Right lobe of liver (tissue), 6 donors: ENCODE results near the gene CST8. TPM values are rescaled to one million over a fixed set of nuclear protein-coding genes. Genes with fewer than 3 reads are reported as not detected.

Experiments used
- ATAC-seq, 4 donors: fragments of 200-7000 bp; cut with Tn5 transposase; one replicate each; pipeline ENCODE4 v1.9.1; 2020; ENCODE audit warnings: mild to moderate bottlenecking in 4 of 4, moderate library complexity in 4 of 4
- DNase-seq, 3 donors: peaks; one replicate each; pipeline ENCODE4 v3.0.0-alpha.2; 2020
- H3K27ac ChIP-seq, 3 donors: fragments of 200-600 bp; one replicate each; pipeline ENCODE4 v1.8.0; 2022
- H3K27me3 ChIP-seq, 2 donors: fragments of 200-600 bp; one replicate each; pipeline ENCODE4 v1.8.0; 2022
- H3K36me3 ChIP-seq, 4 donors: fragments of 200-600 bp; sonication (generic) in 1 of 4; one replicate each; pipeline versions ENCODE4 v1.5.1 to v1.8.0; 2017 to 2022; ENCODE audit warnings: control low read depth in 1 of 4
- H3K4me1 ChIP-seq, 4 donors: fragments of 200-600 bp; sonication (generic) in 1 of 4; one replicate each; pipeline versions ENCODE4 v1.5.1 to v1.8.0; 2017 to 2022; ENCODE audit warnings: control low read depth in 1 of 4
- H3K4me3 ChIP-seq, 3 donors: fragments of 200-600 bp; one replicate each; pipeline ENCODE4 v1.8.0; 2022
- H3K9me3 ChIP-seq, 4 donors: fragments of 200-600 bp; sonication (generic) in 1 of 4; one replicate each; pipeline versions ENCODE4 v1.5.1 to v1.8.0; 2017 to 2022; ENCODE audit warnings: control low read depth in 1 of 4
- POLR2A ChIP-seq: fragments of 450-650 bp; IDR thresholded peaks from one replicate; pipeline ENCODE4 v1.6.1; 2017; ENCODE audit warnings: antibody characterized with exemption, mild to moderate bottlenecking
- WGBS: methylation state at CpG from one replicate; pipeline ENCODE4 v1.1.6; 2018; ENCODE audit warnings: low coverage, low lambda C conversion rate; ENCODE audit not compliant: insufficient coverage; ENCODE audit errors: missing lambda C conversion rate; 5-methylcytosine and 5-hydroxymethylcytosine counted together
- intact Hi-C, 2 donors: fragments of 100-400 bp; cut with DNase I; formaldehyde crosslinking; loops; one replicate each; pipeline versions ENCODE4 v1.11.2 to v1.14.1; 2022
- total RNA-seq, 6 experiments: library from RNA; depleted of rRNA in 2 of 6; stranded (reverse); fragments of >200 nt in 2 of 6; fragmentation: NEBNext Ultra II Directional in 3 of 6; extraction: Animal tissue kit (Norgen Biotek cat#: 25700) in 3 of 6; gene quantifications; one replicate each; pipeline versions ENCODE4 v1.1.0 to v1.2.4, GENCODE V29; 2016 to 2023
- TF ChIP-seq, protein P1 (sequence below), 4 donors: fragments of 200-600 bp in 3 of 4; fragments of 450-650 bp in 1 of 4; IDR thresholded peaks; one replicate each; pipeline versions ENCODE4 v1.5.1 to v1.8.0; 2016 to 2022; ENCODE audit warnings: antibody characterized with exemption in 4 of 4, mild to moderate bottlenecking in 2 of 4
- donor health status: DM: no; HTN: yes; CAD: no.
- donor health status: DM: no; HTN: no; CAD: no.
- donor health status: DM: no; HTN: no; CAD: no.
- donor health status: DM: no; HTN: yes; CAD: no.
- donor health status: DM: no; HTN: yes; CAD: no.

The CST8 gene
- total RNA-seq, 6 experiments from 2014 or later, result not detected

GRCh38 chr20:23450877-23451276 lies 40.0 kb upstream of the CST8 start:
- H3K27ac ChIP-seq, result no peak overlapping the region
- no peaks in the 10 kb centered on the region for H3K4me1 ChIP-seq
- DNase-seq, result no peak
- intact Hi-C loops, result no loop called here
- ATAC-seq, result no peak
- 56% methylated on average over 1 of the region's 1 CpG for WGBS
- H3K27me3 ChIP-seq, result no peaks in the 10 kb centered on the region
- TF ChIP-seq POLR2A, result no peak
- TF ChIP-seq, protein P1, sequence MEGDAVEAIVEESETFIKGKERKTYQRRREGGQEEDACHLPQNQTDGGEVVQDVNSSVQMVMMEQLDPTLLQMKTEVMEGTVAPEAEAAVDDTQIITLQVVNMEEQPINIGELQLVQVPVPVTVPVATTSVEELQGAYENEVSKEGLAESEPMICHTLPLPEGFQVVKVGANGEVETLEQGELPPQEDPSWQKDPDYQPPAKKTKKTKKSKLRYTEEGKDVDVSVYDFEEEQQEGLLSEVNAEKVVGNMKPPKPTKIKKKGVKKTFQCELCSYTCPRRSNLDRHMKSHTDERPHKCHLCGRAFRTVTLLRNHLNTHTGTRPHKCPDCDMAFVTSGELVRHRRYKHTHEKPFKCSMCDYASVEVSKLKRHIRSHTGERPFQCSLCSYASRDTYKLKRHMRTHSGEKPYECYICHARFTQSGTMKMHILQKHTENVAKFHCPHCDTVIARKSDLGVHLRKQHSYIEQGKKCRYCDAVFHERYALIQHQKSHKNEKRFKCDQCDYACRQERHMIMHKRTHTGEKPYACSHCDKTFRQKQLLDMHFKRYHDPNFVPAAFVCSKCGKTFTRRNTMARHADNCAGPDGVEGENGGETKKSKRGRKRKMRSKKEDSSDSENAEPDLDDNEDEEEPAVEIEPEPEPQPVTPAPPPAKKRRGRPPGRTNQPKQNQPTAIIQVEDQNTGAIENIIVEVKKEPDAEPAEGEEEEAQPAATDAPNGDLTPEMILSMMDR (IDR thresholded peaks at IDR 0.05), result no peak
- H3K4me3 ChIP-seq, result no peak overlapping the region
- no peaks in the 10 kb centered on the region for H3K36me3 ChIP-seq
- H3K9me3 ChIP-seq, result no peaks in the 10 kb centered on the region

GRCh38 chr20:23451956-23452487 lies 38.9 kb upstream of the CST8 start:
- H3K27me3 ChIP-seq, result no peaks in the 10 kb centered on the region
- H3K27ac ChIP-seq, result no peak overlapping the region
- no peaks in the 10 kb centered on the region for H3K4me1 ChIP-seq
- H3K9me3 ChIP-seq, result no peaks in the 10 kb centered on the region
- 60% methylated on average over 10 of the region's 11 CpGs for WGBS
- ATAC-seq (no peak), DNase-seq (no peak)
- H3K36me3 ChIP-seq, result no peaks in the 10 kb centered on the region
- intact Hi-C loops, result no loop called here
- TF ChIP-seq POLR2A, result no peak
- TF ChIP-seq, protein P1 (IDR thresholded peaks at IDR 0.05), result no peak
- H3K4me3 ChIP-seq, result no peak overlapping the region

DNA sequence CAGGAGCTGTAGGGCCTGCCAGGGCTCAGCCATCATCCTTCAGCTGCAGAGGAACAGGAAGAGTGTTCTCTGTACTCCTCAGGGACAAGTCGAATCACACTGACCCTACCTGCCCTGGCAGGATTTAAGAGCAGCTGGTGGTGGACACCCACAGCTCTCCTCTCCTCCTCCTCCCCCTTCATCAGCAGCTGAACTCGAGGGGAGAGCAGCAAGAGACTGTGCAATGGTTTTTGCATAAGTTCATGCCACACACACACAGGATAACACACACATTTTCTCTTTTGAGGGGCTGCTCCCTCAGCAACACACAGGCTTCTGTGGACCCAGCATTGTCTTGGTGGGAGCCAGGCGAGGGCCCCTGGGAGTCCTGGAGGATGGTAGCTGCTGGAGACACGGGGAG lies 38.1 kb upstream of the CST8 start, which contains the start of gene CST11:
TSS of gene CST11 (minus strand) at position 101 of the 400 bp plus-strand sequence. CDS start at position 36, 65 bp downstream.
- no peaks in the 10 kb centered on the region for H3K9me3 ChIP-seq
- no peaks in the 10 kb centered on the region for H3K27me3 ChIP-seq
- H3K4me3 ChIP-seq, result no peak within 1 kb of the TSS
- no peaks in the 10 kb centered on the region for H3K4me1 ChIP-seq
- no peaks in the 10 kb centered on the region for H3K36me3 ChIP-seq
- intact Hi-C loops, result no loop called here
- ATAC-seq, result no peak
- H3K27ac ChIP-seq, result no peak within 1 kb of the TSS
- DNase-seq, result no peak
- no peak for TF ChIP-seq POLR2A
- TF ChIP-seq, protein P1 (IDR thresholded peaks at IDR 0.05), result no peak
- 17% methylated on average over 1 of the region's 4 CpGs for WGBS

DNA sequence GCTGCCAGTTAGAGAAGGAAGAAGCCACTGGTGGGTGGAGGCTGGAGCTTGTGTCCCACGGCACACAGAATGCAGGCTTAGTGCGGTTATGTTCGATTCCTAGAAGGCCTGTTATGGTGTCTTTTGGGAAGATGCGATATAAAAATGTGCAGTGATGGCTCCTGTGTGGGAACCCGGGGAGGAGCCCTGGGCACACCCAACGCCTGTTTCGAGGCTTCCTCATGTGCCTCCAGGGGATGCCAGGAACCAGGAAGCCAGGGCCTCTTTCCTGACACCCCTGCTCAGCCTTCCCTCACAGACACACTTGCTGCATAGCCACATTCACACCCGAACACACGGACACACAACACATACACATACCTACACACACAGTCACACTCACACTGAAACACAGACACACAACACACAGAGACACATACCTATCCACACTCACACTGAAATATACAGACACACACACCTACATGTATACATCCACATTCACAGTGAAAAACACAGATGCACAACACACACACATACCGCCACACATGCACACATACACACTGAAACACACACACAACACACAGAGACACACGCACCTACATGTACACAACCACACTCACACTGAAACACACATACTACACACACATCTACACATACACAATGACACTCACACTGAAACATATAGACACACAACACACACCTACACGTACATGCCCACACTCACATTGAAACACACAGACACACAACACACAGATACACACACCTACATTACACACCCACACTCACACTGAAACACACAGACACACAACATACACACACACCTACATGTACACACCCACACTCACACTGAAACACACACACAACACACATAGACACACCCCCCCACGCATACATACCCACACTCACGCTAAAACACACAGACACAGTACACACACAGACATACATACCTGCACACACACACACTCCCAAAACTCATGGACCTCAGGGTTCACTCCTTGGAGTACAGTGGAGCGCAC lies 37.1 kb upstream of the CST8 start:
- Histone ChIP-seq H3K4me1 (no peaks in the 10 kb centered on the region), H3K27me3 (no peaks in the 10 kb centered on the region), H3K27ac (no peak overlapping the region), H3K4me3 (no peak overlapping the region), H3K36me3 (no peaks in the 10 kb centered on the region), H3K9me3 (no peaks in the 10 kb centered on the region)
- TF ChIP-seq, protein P1 (IDR thresholded peaks at IDR 0.05), result no peak
- no peak for TF ChIP-seq POLR2A
- DNase-seq (no peak), ATAC-seq (no peak)
- WGBS, result 83% methylated on average over 11 of the region's 15 CpGs
- intact Hi-C loops, result no loop called here
